HEK293 (cell line): ENCODE results near the gene UCP3.

ENCODE experiments used
- CTCF ChIA-PET: fragments of 350-600 bp; formaldehyde crosslinking; extraction: SDS; loops from one replicate; lab custom pipeline; 2021; ENCODE audit warnings: antibody characterized with exemption; lab: Yijun Ruan, JAX
- POLR2A ChIA-PET: fragments of 300-600 bp; formaldehyde crosslinking; extraction: SDS; loops from one replicate; lab custom pipeline; 2020; ENCODE audit warnings: antibody characterized with exemption, inconsistent platforms; lab: Yijun Ruan, JAX
- H3K27ac ChIP-seq: fragments of 200-500 bp; sonication (Bioruptor generic); 2 replicates; pipeline ENCODE4 v1.5.1; 2014; ENCODE audit warnings: low read depth, low read length, control low read depth, inconsistent platforms; ENCODE audit errors: extremely low read depth
- H3K36me3 ChIP-seq, 2 experiments: fragments of 200-500 bp in 1 of 2; sonication (Bioruptor generic) in 1 of 2; 1 replicate in 1 of 2; 2 replicates in 1 of 2; pipeline ENCODE4 v1.5.1; 2014 to 2017; ENCODE audit warnings: inconsistent platforms in 2 of 2, low read length in 2 of 2; ENCODE audit not compliant: control insufficient read depth in 2 of 2, insufficient read depth in 1 of 2
- H3K4me1 ChIP-seq: fragments of 200-500 bp; sonication (Bioruptor generic); 2 replicates; pipeline ENCODE4 v1.5.1; 2014; ENCODE audit warnings: mild to moderate bottlenecking, low read length, inconsistent platforms; ENCODE audit not compliant: control insufficient read depth, insufficient read depth
- H3K4me3 ChIP-seq: 2 replicates; pipeline ENCODE4 v1.5.1; 2011; ENCODE audit warnings: low read depth, mild to moderate bottlenecking, control low read depth, low read length, moderate library complexity
- H3K9me3 ChIP-seq: fragments of 200-500 bp; sonication (Bioruptor generic); 2 replicates; pipeline ENCODE4 v1.5.1; 2014; ENCODE audit warnings: low read depth, low read length, inconsistent platforms; ENCODE audit not compliant: control insufficient read depth, insufficient read depth
- BCL11A ChIP-seq: fragments of 450-650 bp; formaldehyde crosslinking; IDR thresholded peaks from 2 replicates; pipeline ENCODE4 v1.5.1; 2016; ENCODE audit warnings: low read depth, missing biosample characterization, missing genetic modification characterization
- OVOL3 ChIP-seq: fragments of 450-650 bp; formaldehyde crosslinking; IDR thresholded peaks from 2 replicates; pipeline ENCODE4 v1.5.1; 2016; ENCODE audit warnings: missing biosample characterization, missing genetic modification characterization
- PRDM10 ChIP-seq: fragments of 450-650 bp; formaldehyde crosslinking; IDR thresholded peaks from 2 replicates; pipeline ENCODE4 v1.5.1; 2016; ENCODE audit warnings: missing biosample characterization, missing genetic modification characterization
- RBAK ChIP-seq: fragments of 450-650 bp; formaldehyde crosslinking; IDR thresholded peaks from 2 replicates; pipeline ENCODE4 v1.5.1; 2016; ENCODE audit warnings: missing biosample characterization, missing genetic modification characterization
- YY1 ChIP-seq: fragments of 450-650 bp; formaldehyde crosslinking; IDR thresholded peaks from 2 replicates; pipeline ENCODE4 v1.5.1; 2018; ENCODE audit warnings: missing biosample characterization, missing genetic modification characterization
- YY2 ChIP-seq: fragments of 450-650 bp; formaldehyde crosslinking; IDR thresholded peaks from 2 replicates; pipeline ENCODE4 v1.5.1; 2016; ENCODE audit warnings: missing biosample characterization, missing genetic modification characterization
- ZBTB1 ChIP-seq: fragments of 450-650 bp; formaldehyde crosslinking; IDR thresholded peaks from 2 replicates; pipeline ENCODE4 v1.5.1; 2016; ENCODE audit warnings: missing biosample characterization, missing genetic modification characterization
- ZBTB17 ChIP-seq: fragments of 450-650 bp; formaldehyde crosslinking; IDR thresholded peaks from 2 replicates; pipeline ENCODE4 v1.5.1; 2016; ENCODE audit warnings: missing biosample characterization, missing genetic modification characterization
- ZBTB26 ChIP-seq: fragments of 450-650 bp; formaldehyde crosslinking; optimal IDR thresholded peaks from 2 replicates; pipeline ENCODE3; 2016; ENCODE audit warnings: missing biosample characterization, mild to moderate bottlenecking, missing genetic modification characterization
- ZBTB8A ChIP-seq: fragments of 450-650 bp; formaldehyde crosslinking; IDR thresholded peaks from 2 replicates; pipeline ENCODE4 v1.5.1; 2016; ENCODE audit warnings: missing biosample characterization, missing genetic modification characterization
- ZFHX2 ChIP-seq: fragments of 450-650 bp; formaldehyde crosslinking; conservative IDR thresholded peaks from 2 replicates; pipeline ENCODE4 v1.5.1; 2016; ENCODE audit warnings: missing biosample characterization, missing genetic modification characterization
- ZNF10 ChIP-seq: fragments of 450-650 bp; formaldehyde crosslinking; IDR thresholded peaks from 2 replicates; pipeline ENCODE4 v1.5.1; 2017; ENCODE audit warnings: missing biosample characterization, missing genetic modification characterization
- ZNF121 ChIP-seq: fragments of 450-650 bp; formaldehyde crosslinking; IDR thresholded peaks from 2 replicates; pipeline ENCODE4 v1.5.1; 2016; ENCODE audit warnings: missing biosample characterization, missing genetic modification characterization
- ZNF140 ChIP-seq: fragments of 450-650 bp; formaldehyde crosslinking; IDR thresholded peaks from 2 replicates; pipeline ENCODE4 v1.5.1; 2016; ENCODE audit warnings: missing biosample characterization, missing genetic modification characterization
- ZNF146 ChIP-seq: fragments of 450-650 bp; formaldehyde crosslinking; IDR thresholded peaks from 2 replicates; pipeline ENCODE4 v1.5.1; 2016; ENCODE audit warnings: missing biosample characterization, missing genetic modification characterization
- ZNF266 ChIP-seq: fragments of 450-650 bp; formaldehyde crosslinking; IDR thresholded peaks from 2 replicates; pipeline ENCODE4 v1.5.1; 2016; ENCODE audit warnings: missing biosample characterization, missing genetic modification characterization, low read depth
- ZNF324 ChIP-seq: fragments of 450-650 bp; formaldehyde crosslinking; IDR thresholded peaks from 2 replicates; pipeline ENCODE4 v1.5.1; 2016; ENCODE audit warnings: missing biosample characterization, missing genetic modification characterization
- ZNF354C ChIP-seq: fragments of 450-650 bp; formaldehyde crosslinking; IDR thresholded peaks from 2 replicates; pipeline ENCODE4 v1.5.1; 2016; ENCODE audit warnings: missing biosample characterization, missing genetic modification characterization, low read depth, borderline replicate concordance
- ZNF366 ChIP-seq: fragments of 450-650 bp; formaldehyde crosslinking; conservative IDR thresholded peaks from 2 replicates; pipeline ENCODE4 v1.5.1; 2016; ENCODE audit warnings: missing biosample characterization, missing genetic modification characterization
- ZNF394 ChIP-seq: fragments of 450-650 bp; formaldehyde crosslinking; IDR thresholded peaks from 2 replicates; pipeline ENCODE4 v1.5.1; 2016; ENCODE audit warnings: missing biosample characterization, missing genetic modification characterization, mild to moderate bottlenecking, moderate library complexity, borderline replicate concordance
- ZNF404 ChIP-seq: fragments of 450-650 bp; formaldehyde crosslinking; IDR thresholded peaks from 2 replicates; pipeline ENCODE4 v1.5.1; 2017; ENCODE audit warnings: missing biosample characterization, missing genetic modification characterization
- ZNF501 ChIP-seq: fragments of 450-650 bp; formaldehyde crosslinking; IDR thresholded peaks from 2 replicates; pipeline ENCODE4 v1.5.1; 2016; ENCODE audit warnings: missing biosample characterization, missing genetic modification characterization
- ZNF530 ChIP-seq: fragments of 450-650 bp; formaldehyde crosslinking; IDR thresholded peaks from 2 replicates; pipeline ENCODE4 v1.5.1; 2016; ENCODE audit warnings: low read depth, missing biosample characterization, missing genetic modification characterization
- ZNF561 ChIP-seq: fragments of 450-650 bp; IDR thresholded peaks from 2 replicates; pipeline ENCODE4 v1.5.1; 2018; ENCODE audit warnings: missing biosample characterization, missing genetic modification characterization, borderline replicate concordance
- ZNF658 ChIP-seq: fragments of 450-650 bp; formaldehyde crosslinking; IDR thresholded peaks from 2 replicates; pipeline ENCODE4; 2016; ENCODE audit warnings: missing biosample characterization, missing genetic modification characterization
- ZNF677 ChIP-seq: fragments of 450-650 bp; IDR thresholded peaks from 2 replicates; pipeline ENCODE4 v1.5.0; 2018; ENCODE audit warnings: missing biosample characterization, mild to moderate bottlenecking, missing genetic modification characterization, moderate library complexity
- ZNF707 ChIP-seq: fragments of 450-650 bp; formaldehyde crosslinking; IDR thresholded peaks from 2 replicates; pipeline ENCODE4 v1.5.1; 2016; ENCODE audit warnings: missing biosample characterization, missing genetic modification characterization
- ZNF791 ChIP-seq: fragments of 450-650 bp; formaldehyde crosslinking; IDR thresholded peaks from 2 replicates; pipeline ENCODE4 v1.5.1; 2016; ENCODE audit warnings: missing biosample characterization, missing genetic modification characterization
- ZSCAN16 ChIP-seq: fragments of 450-650 bp; formaldehyde crosslinking; IDR thresholded peaks from 2 replicates; pipeline ENCODE4 v1.5.1; 2016; ENCODE audit warnings: missing biosample characterization, missing genetic modification characterization
- ZSCAN18 ChIP-seq: fragments of 450-650 bp; formaldehyde crosslinking; IDR thresholded peaks from 2 replicates; pipeline ENCODE4 v1.5.1; 2016; ENCODE audit warnings: missing biosample characterization, missing genetic modification characterization
- ZSCAN30 ChIP-seq: fragments of 450-650 bp; IDR thresholded peaks from 2 replicates; pipeline ENCODE4 v1.5.1; 2018; ENCODE audit warnings: missing biosample characterization, mild to moderate bottlenecking, missing genetic modification characterization, moderate library complexity

UCP3 gene

GRCh38 chr11:74009230-74009547 lies 304 bp upstream of the UCP3 start:
- H3K36me3 ChIP-seq = peaks cover 0 to 21% of the 10 kb centered on the region in 2 experiments; a peak in 1 of 3 replicates
- H3K4me3 ChIP-seq = no peak overlapping the region
- H3K4me1 ChIP-seq = no peaks in the 10 kb centered on the region
- POLR2A ChIA-PET = no interaction called here
- no peaks in the 10 kb centered on the region for H3K9me3 ChIP-seq
- no peak overlapping the region for H3K27ac ChIP-seq
- CTCF ChIA-PET = interaction anchor here (0.6 kb wide), 1 partner anchor 45 kb away, joined by 3 read pairs; no protein-coding TSS in a partner anchor
- no peak for TF ChIP-seq ZNF707 (tag by site-specific recombination)
- no peak for TF ChIP-seq ZNF791 (tag by site-specific recombination)
- no peak for TF ChIP-seq ZNF394 (tag by site-specific recombination)
- TF ChIP-seq BCL11A = no peak
- TF ChIP-seq YY1 (tag by site-specific recombination) = no peak
- no peak for TF ChIP-seq PRDM10 (tag by site-specific recombination)
- TF ChIP-seq ZNF404 (tag by site-specific recombination) = no peak
- TF ChIP-seq ZFHX2 (tag by site-specific recombination) = no peak
- TF ChIP-seq RBAK (tag by site-specific recombination) = no peak
- no peak for TF ChIP-seq ZNF324 (tag by site-specific recombination)
- TF ChIP-seq ZNF658 (tag by site-specific recombination) = no peak
- no peak for TF ChIP-seq ZSCAN30
- TF ChIP-seq ZBTB17 (tag by site-specific recombination) = no peak

- H3K4me3 ChIP-seq = no peak overlapping the region
- H3K27ac ChIP-seq = no peak overlapping the region
- ChIA-PET POLR2A (interaction anchor here (1.2 kb wide), 1 partner anchor 47 kb away, joined by 3 read pairs; no protein-coding TSS in a partner anchor), CTCF (interaction anchor here (0.7 kb wide), 1 partner anchor 20 kb away, joined by 3 read pairs; no protein-coding TSS in a partner anchor)
- no peaks in the 10 kb centered on the region for H3K9me3 ChIP-seq
- H3K4me1 ChIP-seq = no peaks in the 10 kb centered on the region
- H3K36me3 ChIP-seq = peaks cover 0 to 13% of the 10 kb centered on the region in 2 experiments; a peak in 1 of 3 replicates
- TF ChIP-seq ZBTB8A (tag by site-specific recombination) (no peak), ZNF354C (tag by site-specific recombination) (no peak), ZSCAN18 (tag by site-specific recombination) (no peak), YY2 (tag by site-specific recombination) (no peak), ZBTB26 (tag by site-specific recombination) (no peak), ZNF677 (no peak), ZNF501 (tag by site-specific recombination) (no peak), ZSCAN16 (tag by site-specific recombination) (no peak), ZNF791 (tag by site-specific recombination) (no peak), ZNF266 (tag by site-specific recombination) (no peak), ZNF10 (no peak), OVOL3 (no peak), ZNF140 (tag by site-specific recombination) (no peak), ZNF530 (tag by site-specific recombination) (no peak), ZNF146 (tag by site-specific recombination) (no peak), ZNF561 (no peak), ZBTB1 (no peak), ZNF121 (tag by site-specific recombination) (no peak), ZNF366 (no peak)
Measured at GRCh38 chr11:74007691-74008372, 1.1 kb downstream of the UCP3 start.
